ENCODE measurements around the gene RNF212B. TPM values are rescaled to one million over a fixed set of nuclear protein-coding genes. Genes with fewer than 3 reads are reported as not detected.

RNF212B gene
- total and polyA plus RNA-seq, 2 of the 13 experiments (the other 11 are each of a cell fraction or from before 2014, with no cell fraction given): 0.05 TPM; not detected in 1

GRCh38 chr14:23285530-23286019 lies 47.8 kb downstream of the RNF212B start (continued):
- TF ChIP-seq ZNF280B (CRISPR knock-in tag; IDR thresholded peaks at IDR 0.05; ENCODE audit: borderline replicate concordance) (0 out of 2 replicates have a peak, but pooled peaks have one; percentile 18), NFE2 (CRISPR knock-in tag; IDR thresholded peaks at IDR 0.05) (no peak), TRIM24 (CRISPR knock-in tag; IDR thresholded peaks at IDR 0.05) (no peak), PAX8 (CRISPR knock-in tag; IDR thresholded peaks at IDR 0.05; ENCODE audit: borderline replicate concordance) (no peak), HCFC1 (IDR thresholded peaks at IDR 0.05; ENCODE audit: low read depth, low read length) (no peak), PPARG (CRISPR knock-in tag; conservative IDR thresholded peaks at IDR 0.05) (no peak), ZNF687 (CRISPR knock-in tag; IDR thresholded peaks at IDR 0.05) (no peak), SKIL (CRISPR knock-in tag; IDR thresholded peaks at IDR 0.05; ENCODE audit: borderline replicate concordance) (0 out of 2 replicates have a peak, but pooled peaks have one; percentile 32), SNRNP70 (IDR thresholded peaks at IDR 0.05; ENCODE audit: low read depth, low read length) (no peak), MYNN (CRISPR knock-in tag; IDR thresholded peaks at IDR 0.05; ENCODE audit: low read depth) (no peak; the same call in 1 of the 2 replicates), KLF12 (CRISPR knock-in tag; IDR thresholded peaks at IDR 0.05; ENCODE audit: borderline replicate concordance) (no peak), DRAP1 (CRISPR knock-in tag; IDR thresholded peaks at IDR 0.05) (no peak), ZNF816 (CRISPR knock-in tag; IDR thresholded peaks at IDR 0.05; ENCODE audit: borderline replicate concordance) (peak; percentile 20; the same call in 1 of the 2 replicates), ZSCAN25 (CRISPR knock-in tag; IDR thresholded peaks at IDR 0.05) (no peak), GATA4 (IDR thresholded peaks at IDR 0.05; ENCODE audit: borderline replicate concordance, low read depth) (no peak), KAT2B (IDR thresholded peaks at IDR 0.05; ENCODE audit: borderline replicate concordance, low read depth, low read length) (no peak), ZNF652 (CRISPR knock-in tag; IDR thresholded peaks at IDR 0.05; ENCODE audit: borderline replicate concordance, low read depth) (0 out of 2 replicates have a peak, but pooled peaks have one; percentile 2), CCAR2 (optimal IDR thresholded peaks at IDR 0.05; ENCODE audit: low read depth, low read length) (no peak), ZKSCAN5 (CRISPR knock-in tag; IDR thresholded peaks at IDR 0.05) (no peak), HMGA1 (CRISPR knock-in tag; conservative IDR thresholded peaks at IDR 0.05) (no peak)

Measured in HepG2 (cell line).